Cardiac septum (tissue), 1 donor: ENCODE measurements around the gene B3GNT2. TPM values are rescaled to one million over a fixed set of nuclear protein-coding genes. Genes with fewer than 3 reads are reported as not detected.

Experiments used
- DNase-seq: peaks from one replicate; pipeline ENCODE4 v3.0.0-alpha.2; 2020; ENCODE audit warnings: low spot score
- intact Hi-C: fragments of 100-400 bp; cut with DNase I; formaldehyde crosslinking; loops from one replicate; pipeline ENCODE4 v1.14.0; 2022
- total RNA-seq: library from RNA; stranded (reverse); fragmentation: NEBNext Ultra II Directional; extraction: Animal tissue kit (Norgen Biotek cat#: 25700); gene quantifications from one replicate; pipeline ENCODE4 v1.2.1, GENCODE V29; 2021
- donor health status: DM: no; HTN: no; CAD: no.

The B3GNT2 gene
- total RNA-seq, 1 donor from 2014 or later: 31.2 TPM

DNA sequence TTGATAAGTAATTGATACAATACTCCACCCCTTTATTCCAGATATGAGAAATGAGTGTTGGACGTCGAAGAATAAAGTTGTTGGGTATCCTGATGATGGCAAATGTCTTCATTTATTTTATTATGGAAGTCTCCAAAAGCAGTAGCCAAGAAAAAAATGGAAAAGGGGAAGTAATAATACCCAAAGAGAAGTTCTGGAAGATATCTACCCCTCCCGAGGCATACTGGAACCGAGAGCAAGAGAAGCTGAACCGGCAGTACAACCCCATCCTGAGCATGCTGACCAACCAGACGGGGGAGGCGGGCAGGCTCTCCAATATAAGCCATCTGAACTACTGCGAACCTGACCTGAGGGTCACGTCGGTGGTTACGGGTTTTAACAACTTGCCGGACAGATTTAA lies 26.3 kb downstream of the B3GNT2 start:
- intact Hi-C loops: no loop called here
- no peak for DNase-seq

DNA sequence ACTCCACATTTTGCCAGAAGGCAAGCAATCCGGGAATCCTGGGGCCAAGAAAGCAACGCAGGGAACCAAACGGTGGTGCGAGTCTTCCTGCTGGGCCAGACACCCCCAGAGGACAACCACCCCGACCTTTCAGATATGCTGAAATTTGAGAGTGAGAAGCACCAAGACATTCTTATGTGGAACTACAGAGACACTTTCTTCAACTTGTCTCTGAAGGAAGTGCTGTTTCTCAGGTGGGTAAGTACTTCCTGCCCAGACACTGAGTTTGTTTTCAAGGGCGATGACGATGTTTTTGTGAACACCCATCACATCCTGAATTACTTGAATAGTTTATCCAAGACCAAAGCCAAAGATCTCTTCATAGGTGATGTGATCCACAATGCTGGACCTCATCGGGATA lies 26.8 kb downstream of the B3GNT2 start:
- intact Hi-C loops: no loop called here
- no peak for DNase-seq

DNA sequence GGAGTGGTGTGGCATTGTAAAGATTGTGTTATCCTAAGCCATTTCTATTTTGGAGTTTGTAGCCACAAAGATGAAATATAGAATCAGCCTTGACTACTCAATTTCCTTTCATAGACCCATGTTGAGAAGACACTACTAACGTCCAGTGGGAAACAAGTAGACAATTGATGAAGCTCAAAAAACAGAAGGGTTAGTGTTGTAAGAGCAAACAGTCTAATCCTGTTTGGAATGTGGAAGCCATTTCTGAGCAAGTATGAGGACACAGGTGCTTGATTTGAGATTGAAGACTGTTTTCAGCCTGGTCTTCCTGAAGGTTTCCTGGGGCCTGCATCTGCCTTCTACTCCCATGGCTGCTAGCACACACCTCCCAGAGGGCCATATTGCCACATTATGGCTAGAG lies 29.1 kb downstream of the B3GNT2 start:
- intact Hi-C loops: no loop called here
- DNase-seq: no peak

DNA sequence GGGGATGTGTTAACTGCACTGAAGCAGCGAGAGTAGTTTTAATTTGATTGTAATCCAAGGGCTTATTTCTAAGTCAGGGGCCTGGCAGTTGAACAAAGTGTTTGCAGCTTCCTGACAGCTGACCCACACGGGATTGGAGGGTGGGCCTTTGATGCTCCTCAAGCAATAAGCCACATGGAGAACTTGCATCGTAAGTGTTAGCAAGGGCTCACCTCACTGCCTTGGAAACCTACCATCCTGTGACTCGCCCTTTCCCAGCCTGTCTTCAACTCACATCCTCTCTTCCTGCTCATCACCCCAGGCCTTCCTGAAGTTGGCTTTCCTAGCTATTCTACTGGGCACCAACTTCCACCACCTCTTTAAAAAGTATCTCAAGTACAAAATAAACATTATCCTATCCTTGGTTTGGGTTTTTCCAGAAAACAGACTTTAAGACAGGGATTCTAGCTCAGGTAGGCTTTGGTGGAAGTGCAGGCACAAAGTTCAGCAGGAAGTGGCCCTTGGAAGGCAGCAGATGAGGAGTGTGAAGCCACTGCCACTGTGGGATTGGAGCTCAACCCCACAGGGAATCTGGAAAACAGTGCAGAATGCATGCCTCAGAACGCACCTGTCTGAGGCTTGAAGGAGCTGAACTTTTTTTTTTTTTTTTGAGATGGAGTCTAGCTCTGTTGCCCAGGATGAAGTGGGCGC lies 31.6 kb downstream of the B3GNT2 start:
- intact Hi-C loops: no loop called here
- DNase-seq: no peak

DNA sequence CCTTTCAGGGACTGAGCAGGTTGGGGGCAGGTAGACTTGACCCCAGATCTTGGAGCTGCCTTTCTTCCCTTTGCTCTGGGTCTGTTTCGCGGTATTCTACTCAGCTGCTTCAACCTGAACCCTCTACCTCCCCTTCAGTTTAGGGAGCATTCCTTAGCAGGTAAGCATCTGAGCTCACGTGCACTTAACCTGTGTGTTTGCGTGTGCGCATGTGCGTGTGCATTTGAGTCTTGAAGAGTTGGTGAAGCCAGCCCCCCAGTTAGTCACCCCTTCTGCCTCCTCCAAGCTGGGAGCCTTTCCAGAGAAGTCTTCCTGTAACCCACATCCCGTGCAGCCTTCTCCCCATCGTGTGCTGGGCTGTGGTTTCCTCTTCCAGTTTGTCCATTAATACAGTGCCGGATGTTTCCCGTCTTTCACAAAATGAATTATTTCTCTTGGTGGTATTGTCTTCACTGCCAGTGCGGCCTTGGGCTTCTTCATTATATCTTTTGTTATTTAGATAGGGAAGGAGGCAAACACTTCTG lies 33.2 kb downstream of the B3GNT2 start:
- intact Hi-C loops: no loop called here
- no peak for DNase-seq

DNA sequence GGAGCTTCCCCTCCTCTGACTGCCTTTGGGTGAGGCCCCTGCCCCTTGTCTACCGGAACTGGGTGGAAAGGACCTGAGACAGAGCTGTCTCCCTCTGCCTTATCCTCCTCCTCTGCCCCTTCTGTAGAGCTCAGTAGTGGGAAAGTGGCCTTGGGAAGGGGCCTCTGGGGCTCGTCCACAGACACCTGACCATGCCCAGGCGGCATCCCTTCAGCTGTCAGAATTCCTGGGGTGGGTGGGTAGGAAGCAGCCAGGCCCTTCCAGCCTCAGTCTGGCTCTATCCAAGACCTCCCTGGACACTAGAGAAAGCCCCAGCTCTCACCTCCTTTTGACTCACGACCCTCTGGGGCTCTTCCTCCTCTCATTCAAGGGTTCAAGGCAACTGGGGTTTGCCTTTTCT lies 35.6 kb downstream of the B3GNT2 start:
- no peak for DNase-seq
- intact Hi-C loops: no loop called here

DNA sequence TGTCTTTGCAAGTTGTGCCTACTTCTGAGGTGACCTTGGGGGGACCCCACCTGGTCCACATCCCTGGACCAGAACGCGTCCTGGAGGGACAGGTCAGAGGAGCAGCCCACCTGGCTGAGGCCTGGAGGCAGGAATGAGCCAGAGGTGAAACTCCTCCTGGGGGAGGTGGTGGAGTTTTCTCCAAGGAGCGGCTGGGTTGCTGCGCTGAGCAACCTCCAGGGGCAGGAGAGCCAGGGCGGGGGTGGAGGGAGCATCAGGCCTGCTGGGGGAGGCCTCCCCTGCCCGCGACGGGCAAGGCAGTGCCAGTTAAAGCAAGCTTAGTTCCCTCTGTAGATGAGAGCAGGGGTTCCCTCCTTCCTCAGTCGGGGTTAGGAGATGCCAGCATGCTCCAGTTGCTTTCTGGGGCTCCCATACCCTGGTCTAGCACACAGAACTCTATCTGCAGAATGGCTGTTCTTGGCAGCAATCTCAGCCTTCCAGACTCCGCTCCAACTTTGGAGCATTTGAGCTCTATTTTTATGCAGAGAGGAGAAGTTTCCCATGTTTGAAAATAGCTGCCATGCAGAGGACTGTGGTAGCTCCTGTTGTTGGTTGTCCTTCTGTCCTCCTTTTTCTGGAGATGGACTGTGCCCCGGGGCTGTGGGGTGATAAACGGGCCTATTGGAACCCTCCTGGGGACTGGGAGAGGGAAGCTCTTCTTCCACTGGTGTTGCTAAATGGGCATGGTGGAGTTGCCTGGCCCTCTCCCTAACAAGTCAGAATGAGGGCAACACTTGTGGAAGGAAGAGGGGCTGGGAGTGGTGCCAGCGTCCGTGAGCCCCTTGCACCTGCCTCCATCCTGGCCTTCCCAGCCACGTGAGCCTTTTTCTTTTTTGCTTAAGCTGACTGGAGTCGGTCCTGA lies 39.1 kb downstream of the B3GNT2 start:
- intact Hi-C loops: no loop called here
- no peak for DNase-seq

DNA sequence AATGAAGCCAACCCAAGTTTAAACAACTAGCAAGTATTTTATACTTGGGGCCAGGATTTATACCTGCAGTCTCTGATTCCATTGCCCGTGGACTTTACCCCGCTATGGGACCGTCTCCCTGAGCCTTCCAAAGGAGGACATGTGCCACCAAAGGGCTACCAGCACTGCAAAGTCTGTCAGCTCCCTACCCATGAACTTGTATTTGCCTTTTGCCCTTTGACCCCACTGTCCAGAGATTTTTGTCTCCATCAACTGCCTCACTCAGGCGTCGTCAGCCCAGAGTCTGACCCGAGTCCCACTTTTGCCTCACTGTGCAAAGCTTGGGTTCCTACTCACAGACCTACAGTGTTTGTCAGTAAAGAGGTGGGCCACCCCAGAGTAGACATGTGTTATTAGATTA lies 40.6 kb downstream of the B3GNT2 start:
- intact Hi-C loops: no loop called here
- DNase-seq: no peak

DNA sequence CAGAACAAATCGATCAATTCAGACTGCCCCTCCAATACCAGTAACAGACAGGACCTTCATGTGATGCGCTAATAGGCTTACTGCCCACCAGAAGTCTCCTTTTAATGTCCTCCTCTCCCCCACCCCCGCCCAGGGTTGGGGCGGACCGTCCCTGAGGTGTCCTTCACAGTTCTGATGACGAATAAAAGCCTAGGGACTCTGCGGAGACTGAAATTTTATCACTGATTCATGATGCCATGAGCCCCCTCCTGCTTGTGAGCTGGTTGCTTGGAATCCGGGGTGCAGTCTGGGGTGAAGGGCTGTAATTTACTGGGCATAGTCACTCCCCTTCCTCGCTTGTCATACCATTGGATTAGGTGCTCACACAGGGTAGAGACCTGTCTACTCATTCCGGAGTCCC lies 42.3 kb downstream of the B3GNT2 start:
- intact Hi-C loops: no loop called here
- DNase-seq: no peak

DNA sequence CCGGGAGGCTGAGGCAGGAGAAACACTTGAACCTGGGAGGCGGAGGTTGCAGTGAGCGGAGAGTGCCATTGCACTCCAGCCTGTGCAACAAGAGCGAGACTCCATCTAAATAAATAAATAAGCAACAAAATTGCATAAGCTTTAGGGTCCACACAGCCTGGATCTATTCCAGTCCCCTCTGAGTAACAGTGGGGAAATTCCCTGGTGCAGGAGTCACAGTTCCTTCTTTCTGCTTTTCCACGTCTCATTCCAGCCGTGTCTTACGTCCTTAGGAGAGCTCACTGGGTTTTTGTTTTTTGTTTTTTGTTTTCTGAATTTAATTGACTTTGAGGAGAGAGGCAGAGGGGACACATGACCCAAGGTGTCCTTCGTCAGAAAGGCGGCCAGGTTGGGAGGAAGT lies 44.6 kb downstream of the B3GNT2 start:
- DNase-seq: no peak
- intact Hi-C loops: no loop called here

DNA sequence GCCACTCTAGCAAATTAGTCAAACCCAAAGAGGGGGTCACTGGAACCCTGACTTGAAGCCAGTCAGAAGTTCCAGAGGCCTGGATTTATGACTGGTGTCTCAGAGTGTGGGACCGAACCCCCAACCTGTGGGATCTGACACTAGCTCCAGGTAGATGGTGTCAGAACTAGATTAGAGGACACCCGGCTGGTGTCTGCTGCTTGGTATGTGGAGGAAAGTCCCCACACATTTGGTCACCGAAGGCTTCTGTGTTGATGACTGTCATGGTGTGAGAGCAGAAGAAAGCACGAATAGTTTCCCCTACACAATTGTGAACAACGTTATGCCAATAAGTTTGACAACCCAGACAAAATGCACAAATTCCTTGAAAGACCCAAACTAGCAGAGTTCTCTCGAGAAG lies 48.1 kb downstream of the B3GNT2 start:
- no peak for DNase-seq
- intact Hi-C loops: no loop called here

DNA sequence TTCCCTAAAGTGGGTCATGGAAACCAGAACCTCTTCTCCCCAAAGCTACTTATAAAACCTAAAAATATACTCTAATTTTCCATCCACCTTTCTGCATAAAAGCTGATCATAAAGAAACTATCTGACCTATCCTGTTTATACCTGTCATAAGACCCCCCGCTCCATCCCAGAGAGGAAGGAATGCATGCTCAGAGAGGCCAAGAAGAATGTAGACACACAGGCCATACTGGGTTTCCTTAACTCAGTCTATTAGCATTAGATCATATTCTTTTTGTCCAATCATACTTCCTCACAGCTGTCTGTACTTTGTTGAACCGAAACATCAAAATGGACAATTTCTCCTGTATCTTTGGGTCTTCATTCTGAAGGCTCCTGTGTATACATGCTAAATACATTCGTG lies 52.3 kb downstream of the B3GNT2 start:
- intact Hi-C loops: no loop called here

DNA sequence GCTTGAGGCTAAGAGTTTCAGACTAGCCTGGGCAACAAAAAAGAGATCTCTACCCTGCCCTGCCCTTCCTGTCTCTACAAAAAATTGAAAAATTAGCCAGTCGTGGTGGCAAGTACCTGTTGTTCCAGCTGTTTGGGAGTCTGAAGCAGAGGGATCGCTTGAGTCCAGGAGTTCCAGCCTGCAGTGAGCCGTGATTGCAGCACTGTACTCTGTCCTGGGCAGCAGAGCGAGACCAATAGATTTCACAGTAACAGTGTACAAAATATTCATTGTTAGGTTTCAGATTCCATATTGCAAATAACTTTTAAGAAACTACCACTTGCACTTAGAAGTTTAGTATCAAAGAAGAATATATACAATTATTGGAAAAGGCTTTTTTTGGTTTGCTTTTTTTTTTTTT lies 54.3 kb downstream of the B3GNT2 start:
- no peak for DNase-seq
- intact Hi-C loops: no loop called here

More for the DNA sequence above, 52.3 kb downstream of the B3GNT2 start:
- no peak for DNase-seq

DNA sequence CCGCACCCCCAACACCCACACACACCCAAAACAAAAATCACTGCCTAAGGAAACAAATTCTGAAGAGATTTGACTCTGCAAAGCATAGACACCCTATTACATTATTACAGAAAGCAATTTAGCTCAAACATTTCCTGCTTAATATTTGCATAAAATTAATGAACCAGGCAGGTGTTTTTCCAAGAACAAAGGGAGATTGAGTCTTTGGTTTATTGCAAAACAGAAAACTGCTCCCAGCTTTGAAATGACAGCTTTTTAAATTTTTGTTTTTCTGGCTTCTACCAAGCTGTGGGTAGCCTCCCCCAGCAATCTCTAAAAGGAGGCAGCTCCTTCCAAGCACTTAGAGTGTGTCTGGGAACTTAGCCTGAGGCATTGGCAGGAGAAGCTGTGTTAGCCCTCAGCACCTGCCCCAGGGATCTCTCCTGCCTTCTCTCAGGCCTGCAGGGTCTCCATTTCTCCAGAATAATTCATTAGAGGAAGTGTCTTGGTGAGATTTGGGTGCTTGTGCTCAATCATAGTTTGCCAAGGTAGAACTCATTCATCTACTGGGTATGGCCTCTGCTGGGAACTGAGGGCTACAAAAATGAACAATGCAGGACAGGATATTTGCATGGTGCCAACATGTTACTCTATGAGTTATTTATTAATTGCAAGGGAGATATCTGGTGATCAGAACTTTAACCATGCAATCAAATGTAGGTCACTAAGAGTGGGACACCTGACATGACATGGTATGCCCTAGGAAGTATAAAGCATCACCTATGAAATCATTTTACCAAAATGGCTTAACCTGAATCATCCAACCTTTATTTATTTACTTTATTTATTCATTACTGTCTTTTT lies 58.7 kb downstream of the B3GNT2 start:
- DNase-seq: no peak
- intact Hi-C loops: no loop called here

DNA sequence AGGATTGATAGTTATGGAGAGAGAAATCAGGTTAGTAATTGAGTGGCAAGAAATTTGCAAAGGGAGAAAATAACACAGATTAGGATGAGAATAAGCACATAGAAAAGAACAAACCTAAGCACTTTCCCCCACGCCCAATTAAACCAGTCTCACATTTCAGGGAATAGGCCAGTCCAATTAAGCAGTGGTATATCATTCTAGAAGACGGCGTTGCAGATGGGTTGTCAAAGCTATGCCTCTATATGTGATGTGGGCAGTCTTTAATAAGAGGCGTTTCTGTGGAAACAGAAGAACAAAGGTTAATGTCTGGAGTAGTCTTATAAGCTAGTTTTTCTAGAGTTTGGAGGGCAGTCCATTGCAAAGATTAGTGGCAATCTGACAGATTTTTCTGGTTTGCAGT lies 61.6 kb downstream of the B3GNT2 start:
- intact Hi-C loops: no loop called here
- no peak for DNase-seq

DNA sequence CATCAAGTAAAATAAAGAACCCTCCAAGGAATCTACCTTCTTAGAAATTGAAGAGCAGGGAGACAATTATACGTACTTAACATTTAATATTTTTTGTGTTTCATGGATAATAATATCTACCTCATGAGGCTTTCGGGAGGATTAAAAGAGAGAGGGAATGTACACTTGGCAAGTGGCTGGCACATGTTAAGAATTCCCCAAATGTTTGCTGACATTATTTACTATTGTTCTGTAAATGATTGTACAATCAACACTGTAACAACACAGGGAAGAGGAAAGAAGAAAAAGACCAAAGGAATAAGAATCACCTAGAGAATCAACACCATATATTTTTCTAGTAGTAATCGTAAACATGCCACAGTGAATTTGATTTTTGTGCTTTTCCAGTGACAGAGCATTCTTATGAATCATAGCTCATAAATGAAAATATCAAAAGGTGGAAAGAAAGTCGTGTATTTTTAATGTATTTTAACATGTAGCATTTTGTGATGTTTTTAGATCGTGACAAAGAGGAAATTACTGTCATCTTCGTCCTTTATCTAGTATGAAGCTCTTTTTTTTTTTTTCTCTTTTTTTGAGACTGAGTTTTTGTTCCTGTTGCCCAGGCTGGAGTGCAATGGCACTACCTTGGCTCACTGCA lies 67.3 kb downstream of the B3GNT2 start:
- DNase-seq: no peak
- intact Hi-C loops: no loop called here

DNA sequence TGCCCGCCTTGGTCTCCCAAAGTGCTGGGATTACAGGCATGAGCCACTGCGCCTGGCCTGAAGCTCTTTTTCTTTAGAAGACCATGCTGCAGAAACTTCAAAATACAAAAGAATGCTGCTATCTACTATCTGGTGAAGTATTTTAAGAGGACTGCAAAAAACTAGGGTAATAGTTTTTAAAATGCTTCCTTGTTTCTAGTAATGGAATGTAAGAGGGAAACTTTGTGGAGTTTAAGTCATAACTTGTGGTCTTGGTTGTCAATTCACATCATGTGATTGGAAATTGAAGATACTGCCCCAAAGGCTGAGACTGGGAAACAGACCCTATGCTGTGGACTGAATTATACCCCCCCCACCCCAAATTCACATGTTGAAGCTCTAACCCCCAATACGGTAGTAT lies 68.3 kb downstream of the B3GNT2 start:
- intact Hi-C loops: no loop called here
- no peak for DNase-seq

DNA sequence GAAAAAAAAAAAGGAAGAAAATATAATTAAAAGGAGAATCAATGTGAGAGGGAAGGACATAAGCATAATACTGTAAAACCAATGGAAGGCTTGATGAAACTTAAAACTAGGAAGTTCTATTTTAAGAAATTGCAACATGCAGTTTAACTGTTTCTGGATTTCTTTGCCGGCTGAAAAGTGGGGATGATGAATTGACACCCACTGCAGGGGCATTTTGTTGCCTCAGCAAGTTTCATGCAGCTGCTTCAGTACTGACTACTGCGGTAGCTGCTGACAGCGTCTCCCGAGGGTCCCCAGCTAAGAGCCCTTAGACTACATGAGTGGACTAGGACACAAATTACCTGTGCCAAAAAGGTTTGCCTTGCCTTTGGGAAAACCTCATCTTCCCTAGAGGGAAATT lies 69.2 kb downstream of the B3GNT2 start:
- DNase-seq: no peak
- intact Hi-C loops: no loop called here

DNA sequence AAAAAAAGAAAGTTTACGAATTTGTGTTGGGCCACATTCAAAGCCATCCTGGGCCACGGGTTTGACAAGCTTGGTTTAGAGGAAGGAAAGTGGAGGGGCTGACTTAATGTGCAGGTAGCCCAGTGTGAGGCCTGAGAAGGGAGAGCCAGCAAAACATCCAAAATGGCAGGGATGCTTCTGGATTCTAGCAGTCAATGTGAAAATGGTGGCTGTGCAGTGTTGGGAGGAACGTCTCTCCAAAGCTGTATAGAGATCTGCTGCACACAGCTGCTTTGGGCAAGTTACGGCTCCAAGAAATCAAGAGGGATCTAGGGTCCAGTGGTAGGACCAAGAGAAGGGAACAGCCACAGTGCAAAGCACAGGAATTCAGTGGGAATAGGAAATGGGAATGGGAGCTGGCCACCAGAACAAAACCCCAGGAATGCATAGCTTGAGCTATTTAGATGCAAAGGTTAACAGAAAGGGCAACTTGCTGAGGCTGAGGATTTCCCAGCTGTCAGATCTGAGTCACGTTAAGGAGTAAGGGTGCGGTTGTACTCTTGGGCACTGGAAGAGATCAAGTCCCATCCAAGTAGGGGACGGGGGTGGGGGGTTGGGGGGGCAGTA lies 70.6 kb downstream of the B3GNT2 start:
- intact Hi-C loops: no loop called here
- no peak for DNase-seq
